GM19395 (cell line): ENCODE data around the gene SLC16A9.

Source experiments
- ATAC-seq: cut with Tn5 transposase; IDR thresholded peaks from one replicate; pipeline ENCODE4 v1.9.1; 2021; ENCODE audit warnings: mild to moderate bottlenecking, moderate library complexity; ENCODE audit not compliant: unreplicated experiment

The SLC16A9 gene

DNA sequence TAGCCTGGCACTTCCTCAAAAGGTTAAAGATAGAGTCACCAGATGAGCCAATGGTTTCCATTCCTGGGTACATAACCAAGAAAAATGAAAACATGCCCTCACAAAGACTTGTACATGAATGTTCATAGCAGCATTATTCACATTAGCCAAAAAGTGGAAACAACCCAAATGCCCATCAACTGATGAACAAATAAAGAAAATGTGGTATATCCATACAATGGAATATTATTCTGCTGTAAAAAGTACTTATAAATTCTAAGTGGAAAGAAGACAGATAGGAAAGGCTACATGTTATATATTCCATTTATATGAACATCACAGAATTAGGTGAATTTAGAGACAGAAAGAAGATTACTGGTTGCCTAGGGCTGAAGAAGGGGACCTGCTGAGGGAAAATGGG is 10.7 kb upstream of the SLC16A9 start:
- ATAC-seq, result no peak

DNA sequence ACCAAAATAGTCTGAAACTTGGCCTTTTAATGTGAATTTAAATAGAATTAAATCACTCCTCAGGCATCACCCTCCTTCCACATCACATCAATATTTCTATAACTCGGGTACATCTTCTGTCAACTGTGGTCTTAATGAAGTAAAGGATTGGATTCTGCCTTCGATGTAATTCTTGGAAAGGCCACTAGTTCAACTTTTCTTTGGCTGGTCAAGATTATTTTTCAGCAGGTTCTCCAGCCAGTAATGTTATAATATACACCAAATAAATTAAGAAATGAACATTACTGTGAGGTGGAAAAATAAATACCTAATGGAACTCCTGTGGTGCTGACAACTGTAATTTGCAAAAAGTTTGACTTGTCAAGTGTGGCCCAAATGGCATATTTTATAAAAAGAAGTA is 9.7 kb upstream of the SLC16A9 start:
- no peak for ATAC-seq

DNA sequence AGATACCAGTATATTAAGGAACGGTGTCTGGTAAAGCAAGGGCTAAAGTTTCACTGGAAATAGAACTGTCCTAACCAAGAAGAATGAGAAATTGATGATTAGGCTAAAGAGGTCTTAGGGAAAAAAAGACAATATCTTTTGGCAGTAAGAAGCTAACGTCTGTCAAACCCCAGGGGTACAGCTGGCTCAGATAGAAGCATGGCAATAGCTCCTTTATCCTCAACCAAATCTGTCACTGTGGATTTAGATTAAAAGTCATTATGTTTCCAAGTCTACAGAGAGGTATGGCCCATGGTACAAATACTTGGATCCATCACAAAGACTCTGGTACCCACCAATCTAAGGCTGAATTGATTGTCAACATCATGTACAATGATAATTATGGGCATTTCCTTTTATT is 8.6 kb upstream of the SLC16A9 start:
- ATAC-seq, result no peak

DNA sequence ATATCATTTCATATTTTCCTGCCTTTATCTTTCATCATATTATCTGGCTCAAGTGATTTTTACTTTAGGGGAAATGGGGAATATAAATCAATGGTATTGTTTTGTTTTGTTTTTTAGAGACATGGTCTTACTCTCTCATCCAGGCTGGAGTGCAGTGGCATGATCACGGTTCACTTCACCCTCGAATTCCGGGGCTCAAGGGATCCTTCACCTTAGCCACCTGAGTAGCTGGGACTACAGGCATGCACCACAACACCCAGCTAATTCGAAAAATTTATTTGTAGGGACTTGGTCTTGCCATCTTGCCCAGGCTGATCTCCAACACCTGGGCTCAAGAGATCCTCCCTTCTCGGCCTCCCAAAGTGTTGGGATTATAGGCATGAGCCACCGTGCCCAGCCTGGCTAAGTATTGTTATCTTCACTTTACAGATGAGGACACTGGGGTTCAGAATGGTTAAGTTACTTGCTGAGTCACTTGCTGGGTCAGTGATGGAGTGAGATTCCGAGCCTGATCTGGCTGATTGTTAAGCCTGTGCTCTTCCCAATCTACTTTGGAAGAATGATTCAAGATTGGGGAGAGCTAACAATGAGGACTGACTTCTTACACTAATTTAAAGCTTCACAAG is 3.7 kb upstream of the SLC16A9 start:
- ATAC-seq, result no peak

DNA sequence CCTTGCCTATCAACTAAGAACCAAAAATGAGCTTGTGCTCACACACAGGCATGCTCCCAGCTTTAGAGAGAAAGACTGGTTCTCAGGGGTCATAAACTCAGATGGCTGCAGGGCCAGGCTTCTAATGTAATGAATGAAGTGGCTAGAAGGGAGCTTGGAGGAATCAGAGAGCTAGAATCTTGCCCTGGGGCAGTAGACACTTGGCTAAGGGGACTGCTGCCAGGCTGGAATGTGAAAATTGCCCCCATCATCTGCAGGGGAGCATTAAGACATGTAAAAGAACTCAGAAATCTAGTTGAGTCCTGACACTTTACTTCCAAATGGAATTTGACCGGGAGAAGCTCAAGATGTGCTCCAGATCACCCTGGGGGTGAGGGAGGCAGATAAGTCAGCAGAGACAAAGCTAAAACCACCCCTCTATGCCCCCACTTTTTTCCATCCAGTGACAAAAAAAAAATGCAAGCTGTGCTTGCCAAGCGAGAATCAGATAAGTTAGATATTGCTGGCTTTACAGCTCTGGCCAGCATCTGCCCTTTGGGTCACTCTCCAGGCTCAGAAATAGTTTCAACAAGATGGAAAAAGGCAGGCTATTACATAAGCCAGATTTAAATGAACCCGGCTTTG is 2.3 kb upstream of the SLC16A9 start:
- ATAC-seq, result no peak

DNA sequence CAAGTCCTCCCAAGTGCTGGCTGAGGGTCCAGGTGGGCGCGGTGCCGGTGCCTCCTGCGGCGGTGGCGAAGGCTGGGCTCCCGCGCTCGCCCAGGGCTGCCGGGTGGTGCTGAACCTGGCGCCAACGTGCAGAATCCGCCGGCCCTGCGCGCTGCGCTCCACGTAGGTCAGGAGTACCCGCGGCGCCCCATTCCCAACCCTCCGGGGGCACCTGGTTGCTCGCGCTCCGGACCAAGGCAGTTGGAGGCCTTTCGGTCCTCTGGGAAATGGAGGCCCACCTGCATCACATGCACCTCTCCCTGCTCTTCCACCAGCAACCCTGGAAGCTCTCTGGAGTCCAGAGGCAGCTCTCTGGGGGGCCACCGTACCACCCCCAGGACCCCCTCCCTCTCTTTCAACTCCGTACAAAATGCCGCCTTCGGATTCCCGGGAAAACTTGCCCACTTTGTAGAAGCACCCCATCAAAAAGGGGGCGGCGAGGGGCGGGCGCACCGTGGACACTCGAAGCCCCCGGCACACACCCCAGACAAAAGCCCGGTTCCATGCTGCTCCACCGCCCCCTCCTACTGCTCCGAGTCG is 745 bp downstream of the SLC16A9 start:
- ATAC-seq, result peak; percentile 37

DNA sequence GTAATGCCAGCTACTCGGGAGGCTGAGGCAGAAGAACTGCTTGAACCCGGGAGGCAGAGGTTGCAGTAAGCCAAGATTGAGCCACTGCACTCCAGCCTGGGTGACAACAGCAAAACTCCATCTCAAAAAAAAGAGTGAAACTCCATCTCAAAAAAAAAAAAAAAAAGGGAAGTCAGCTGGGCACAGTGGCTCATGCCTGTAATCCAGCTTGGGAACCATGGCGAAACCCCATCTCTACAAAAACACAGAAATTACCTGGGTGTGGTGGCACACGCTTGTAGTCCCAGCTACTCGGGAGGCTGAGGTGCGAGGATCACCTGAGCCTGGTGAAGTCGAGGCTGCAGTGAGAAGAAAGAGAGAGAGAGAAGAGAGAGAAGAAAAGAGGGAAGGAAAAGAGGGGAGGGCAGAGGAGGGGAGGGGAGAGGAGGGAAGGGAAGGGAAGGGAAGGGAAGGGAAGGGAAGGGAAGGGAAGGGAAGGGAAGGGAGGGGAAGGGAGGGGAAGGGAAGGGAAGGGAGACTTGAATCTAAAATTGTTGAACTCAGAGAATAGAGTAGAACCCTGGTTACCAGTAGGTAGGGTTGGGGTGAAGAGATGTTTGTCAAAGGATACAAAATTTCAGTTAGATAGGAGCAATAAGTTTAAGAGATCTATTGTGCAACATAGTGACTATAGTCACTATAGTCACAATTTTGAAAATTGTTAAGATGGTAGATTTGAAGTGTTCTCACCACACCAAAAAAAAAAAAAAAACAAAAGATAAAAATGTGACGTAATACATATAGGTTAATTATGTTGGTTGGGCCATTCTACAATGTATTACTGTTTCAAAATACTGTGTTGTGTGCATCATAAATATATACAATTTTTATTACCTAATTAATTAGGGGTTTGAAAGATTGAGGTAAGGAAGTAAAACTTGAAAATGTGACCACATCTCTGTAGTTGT is 2.5 kb downstream of the SLC16A9 start:
- no peak for ATAC-seq

DNA sequence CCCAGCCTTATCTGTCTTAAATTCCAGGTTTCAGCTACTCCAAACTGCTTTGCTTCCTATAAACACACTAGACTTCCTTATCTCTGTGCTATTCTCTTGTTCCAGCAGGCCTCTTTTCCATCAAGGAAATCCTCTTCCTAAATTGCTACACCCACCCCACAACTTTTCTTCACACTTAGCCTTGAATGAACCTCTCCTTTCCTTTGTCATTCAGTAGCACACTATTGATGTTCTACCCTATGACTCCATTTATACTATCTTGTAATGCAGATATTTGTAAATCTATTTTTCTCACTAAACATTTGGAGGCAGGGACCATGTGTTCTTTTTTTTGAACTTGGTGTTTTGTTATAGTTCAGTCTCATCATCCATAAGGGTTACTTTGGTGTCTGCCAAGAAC is 3.7 kb downstream of the SLC16A9 start:
- no peak for ATAC-seq

DNA sequence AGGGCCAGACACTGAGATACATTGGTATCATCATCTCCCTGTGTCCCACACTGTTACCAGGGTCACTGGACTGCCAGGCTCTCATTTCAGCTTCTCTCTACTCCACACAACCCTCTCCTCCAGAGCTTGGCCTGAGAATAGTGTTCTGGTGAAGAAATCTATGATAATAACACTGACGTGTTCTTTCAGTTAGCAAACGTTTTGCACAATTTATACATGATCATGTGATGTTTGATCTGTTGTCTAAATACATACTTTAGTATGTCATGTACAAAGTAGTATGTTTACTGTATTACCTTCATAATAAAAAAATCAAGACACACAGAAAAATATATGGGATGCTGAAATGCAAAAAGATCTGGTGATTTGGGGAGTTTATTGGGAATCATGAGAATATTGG is 5.0 kb downstream of the SLC16A9 start:
- no peak for ATAC-seq

DNA sequence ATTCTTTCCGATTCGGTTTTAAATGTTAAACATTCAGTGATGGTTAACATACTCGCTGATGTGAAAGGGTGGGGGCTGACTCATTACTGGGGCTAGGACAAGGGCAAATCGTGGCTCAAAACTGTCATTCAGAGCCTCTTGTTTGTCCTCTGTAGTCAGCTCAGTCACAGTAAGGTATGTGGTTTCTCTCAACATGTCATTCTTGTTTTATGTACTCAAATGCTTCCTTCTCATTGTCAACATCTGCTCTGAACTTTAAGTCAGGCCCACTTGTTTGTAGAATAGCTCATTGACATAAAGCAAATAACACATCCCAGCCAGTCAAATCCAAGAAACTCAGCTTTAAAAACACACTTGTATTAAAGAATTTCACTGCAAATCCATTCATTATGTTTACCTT is 7.3 kb downstream of the SLC16A9 start:
- ATAC-seq, result no peak

DNA sequence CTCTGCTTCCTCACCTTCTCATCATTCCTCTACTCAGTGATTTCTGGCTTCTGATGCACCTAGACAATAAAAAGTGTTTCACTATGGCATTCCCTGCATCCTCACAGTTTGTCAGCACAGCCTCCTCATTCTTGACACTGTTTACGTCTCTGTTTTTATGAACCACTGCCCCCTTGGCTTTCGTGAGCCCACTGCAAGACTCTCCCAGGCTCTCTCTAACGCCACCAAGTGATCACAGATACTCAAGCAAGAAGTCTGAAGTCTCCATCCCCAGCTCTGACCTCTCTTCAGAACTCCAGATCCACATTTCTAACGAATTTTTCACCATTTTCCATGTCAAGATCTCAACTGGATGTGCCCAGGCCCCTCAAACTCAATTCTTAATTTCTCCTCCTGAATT is 8.9 kb downstream of the SLC16A9 start:
- no peak for ATAC-seq

DNA sequence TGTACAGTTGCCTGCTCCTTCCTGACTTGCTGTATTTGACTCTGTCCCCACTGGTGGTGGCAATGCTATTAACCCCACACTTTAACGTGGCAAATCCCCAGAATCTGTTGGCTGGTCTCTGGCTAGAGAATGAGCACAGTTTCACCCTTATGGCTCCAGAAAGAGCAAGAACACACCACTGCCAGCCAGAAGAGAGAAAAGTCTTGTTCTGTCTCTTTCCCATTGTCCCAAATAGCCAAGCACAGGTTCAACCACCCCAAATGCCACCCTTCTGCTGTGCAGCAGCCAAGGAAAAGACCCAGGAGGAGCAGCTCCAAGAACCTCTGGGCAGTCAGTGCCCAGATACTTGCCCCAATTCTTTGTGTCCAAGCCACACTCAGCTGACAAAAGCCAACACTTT is 11.3 kb downstream of the SLC16A9 start:
- ATAC-seq, result no peak

DNA sequence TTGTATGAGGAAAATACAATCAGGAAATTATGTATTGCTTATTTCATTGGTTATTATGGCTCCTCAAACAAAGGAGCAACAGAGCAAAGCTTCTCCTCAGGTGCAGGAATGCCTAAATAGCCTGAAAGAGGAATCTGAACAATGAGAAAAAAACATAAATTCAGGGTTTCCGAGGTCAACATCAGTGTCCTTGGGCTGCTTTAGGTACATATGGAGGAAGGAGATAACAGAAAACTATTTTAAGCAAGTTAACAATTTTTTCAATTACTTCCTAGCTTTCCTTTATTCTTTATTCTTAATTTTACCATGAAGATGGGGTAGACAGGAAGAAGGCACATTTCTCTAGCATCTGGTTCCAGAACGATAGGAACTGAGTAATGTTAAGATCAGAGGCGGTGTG is 14.0 kb downstream of the SLC16A9 start:
- ATAC-seq, result no peak

DNA sequence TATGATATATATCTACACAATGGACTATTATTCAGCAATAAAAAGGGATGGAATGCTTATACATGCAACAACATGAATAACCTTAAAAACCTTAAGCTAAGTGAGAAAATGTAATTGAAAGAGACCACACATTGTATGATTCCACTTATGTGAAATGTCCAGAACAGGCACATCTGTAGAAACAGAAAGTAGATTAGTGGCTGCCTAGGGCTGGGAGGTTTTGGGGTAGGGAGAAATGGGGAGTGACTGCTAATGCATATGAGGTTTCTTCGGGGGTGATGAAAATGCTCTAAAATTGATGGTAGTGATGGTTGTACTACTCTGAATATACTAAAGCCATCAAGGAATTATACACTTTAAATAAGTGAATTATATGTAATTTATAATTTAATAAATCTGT is 14.7 kb downstream of the SLC16A9 start:
- ATAC-seq, result no peak

DNA sequence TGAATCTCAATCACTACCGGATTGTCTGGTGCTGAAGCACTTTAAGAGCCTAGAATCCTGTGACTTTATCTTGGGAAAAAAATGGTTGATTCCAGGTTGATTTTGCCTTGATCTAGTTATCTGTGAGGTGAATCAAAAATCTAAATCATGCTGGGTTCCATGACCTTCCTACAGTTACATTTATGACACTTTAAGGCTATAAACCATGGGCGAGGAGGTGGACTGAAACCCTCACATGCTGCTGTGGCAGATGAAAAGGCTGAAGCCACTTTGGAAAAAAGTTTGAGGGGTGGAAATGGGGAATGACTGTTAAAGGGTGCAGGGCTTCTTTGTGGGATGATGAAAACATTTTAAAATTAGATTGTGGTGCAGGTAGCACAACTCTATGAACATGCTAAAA is 17.5 kb downstream of the SLC16A9 start:
- ATAC-seq, result no peak

DNA sequence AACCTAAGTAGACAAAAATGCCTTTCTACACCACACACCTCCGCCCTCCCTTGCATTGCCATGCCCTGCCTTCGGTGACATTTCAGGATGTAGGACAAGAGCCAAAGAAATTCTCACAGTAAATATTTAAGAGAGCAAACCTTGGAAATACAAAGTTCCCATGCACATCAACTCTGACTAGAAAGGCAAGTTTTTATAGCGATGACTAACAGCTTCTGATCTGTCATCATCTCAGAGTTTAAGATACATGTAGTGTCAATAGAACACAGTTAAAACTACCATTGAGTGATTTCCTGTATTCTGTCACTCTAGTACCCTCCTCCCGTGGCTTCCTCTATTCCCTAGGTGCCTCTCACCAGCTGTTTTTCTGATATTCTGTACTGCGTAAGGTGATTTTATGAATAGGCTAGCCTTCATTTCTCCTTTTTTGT is 20.7 kb downstream of the SLC16A9 start:
- no peak for ATAC-seq

DNA sequence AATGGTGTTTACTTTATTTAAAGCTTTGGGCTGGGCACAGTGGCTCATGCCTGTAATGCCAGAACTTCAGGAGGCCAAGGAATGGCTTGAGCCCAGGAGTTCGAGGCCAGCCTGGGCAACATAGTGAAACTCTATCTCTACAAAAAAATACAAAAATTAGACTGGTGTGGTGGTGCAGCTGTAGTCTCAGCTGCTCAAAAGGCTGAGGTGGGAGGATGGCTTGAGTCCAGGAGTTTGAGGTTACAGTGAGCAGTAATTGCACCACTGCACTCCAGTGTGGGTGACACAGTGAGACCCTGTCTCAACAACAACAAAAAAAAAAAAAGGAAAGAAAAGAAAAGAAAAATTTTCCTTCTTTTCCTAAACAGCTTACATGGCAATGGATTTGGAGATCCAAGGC is 22.0 kb downstream of the SLC16A9 start:
- no peak for ATAC-seq

DNA sequence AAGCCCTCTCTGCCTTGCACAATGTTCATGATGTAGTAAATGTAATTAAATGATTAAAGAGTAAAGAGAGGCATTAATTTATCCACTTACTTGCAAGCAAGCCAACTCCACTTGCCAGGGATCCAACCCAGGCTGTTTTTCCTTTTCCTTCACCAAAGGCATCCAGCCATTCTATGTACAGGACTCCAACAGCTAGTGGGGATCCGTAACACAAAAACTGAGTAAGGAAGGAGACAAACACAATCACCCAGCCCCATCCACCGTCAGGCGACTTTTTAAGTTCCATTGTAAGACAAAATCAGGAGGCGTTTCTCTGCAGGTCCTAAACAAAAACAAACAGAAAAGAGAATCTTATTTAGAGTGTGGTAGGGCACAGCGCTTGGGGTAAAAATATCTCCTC is 25.6 kb downstream of the SLC16A9 start:
- ATAC-seq, result no peak

DNA sequence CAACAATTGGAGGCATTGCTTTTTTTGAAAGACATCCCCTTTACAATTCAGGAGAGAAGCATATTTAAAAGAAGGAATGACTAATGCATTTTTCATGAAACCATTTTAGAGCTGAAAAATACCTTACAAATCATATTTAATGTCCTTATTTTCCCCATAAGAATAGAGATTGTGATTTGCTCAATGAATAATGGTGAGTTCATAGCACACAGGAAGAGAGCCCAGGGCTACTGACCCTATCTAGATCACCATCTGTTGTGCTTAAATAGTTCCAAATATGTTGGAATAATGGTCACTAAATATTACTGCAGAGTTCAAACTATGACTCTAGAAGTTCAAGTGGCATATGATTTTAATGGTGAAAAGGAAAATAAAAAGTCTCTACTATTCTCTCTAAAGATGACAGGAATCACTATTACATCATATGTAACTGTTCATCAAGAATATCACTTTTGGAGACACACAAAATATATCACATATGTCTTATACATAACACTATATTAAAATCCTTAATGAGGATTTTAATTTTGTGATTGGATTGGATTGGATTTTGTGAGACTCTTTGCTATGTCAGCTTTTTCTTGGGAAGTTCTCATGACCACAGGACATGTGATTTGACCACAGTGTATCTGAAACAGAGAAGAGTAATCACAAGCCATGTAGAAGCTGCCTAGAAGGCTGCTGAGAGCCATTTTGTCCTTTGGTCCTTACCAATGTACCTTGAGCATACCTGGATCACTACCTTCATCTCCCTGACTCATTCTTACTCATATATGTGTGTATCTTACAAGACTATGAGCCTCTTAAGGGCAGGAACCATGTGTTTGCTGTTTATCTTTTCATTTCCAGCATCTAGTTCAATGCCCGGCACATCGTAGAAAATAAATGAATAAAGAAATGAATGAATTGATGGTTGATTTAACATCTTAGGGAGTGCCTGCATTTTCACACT is 26.4 kb downstream of the SLC16A9 start:
- no peak for ATAC-seq

DNA sequence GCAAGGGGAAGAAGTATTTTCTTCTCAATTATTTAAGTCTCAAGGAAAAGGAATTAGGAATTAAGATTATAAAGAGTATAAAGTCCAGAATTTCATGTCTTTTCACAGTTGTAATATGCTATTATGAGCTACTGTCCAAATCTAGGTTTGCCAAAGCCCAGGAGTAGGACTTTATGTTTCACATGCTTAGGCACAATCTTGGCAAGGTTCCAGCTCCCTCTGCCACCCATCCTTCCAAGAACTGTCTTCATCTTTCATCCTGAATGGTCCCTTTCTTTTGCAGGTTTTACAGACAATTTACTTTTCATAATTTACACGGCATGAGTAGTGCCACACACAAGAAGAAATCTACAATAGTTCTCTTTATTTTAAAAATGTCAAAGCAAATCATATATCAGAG is 29.5 kb downstream of the SLC16A9 start:
- no peak for ATAC-seq
